Heart right ventricle (tissue), 16 donors: Measurements from ENCODE around the gene GPHA2. TPM values are rescaled to one million over a fixed set of nuclear protein-coding genes. Genes with fewer than 3 reads are reported as not detected.

Experiments
- ATAC-seq, 8 donors: fragments of 200-7000 bp; cut with Tn5 transposase; one replicate each; pipeline ENCODE4 v1.9.1; 2020; ENCODE audit warnings: mild to moderate bottlenecking in 8 of 8, moderate library complexity in 8 of 8, moderate number of reproducible peaks in 1 of 8
- DNase-seq, 2 donors: peaks; one replicate each; pipeline ENCODE4 v3.0.0-alpha.2; 2020
- H3K27ac ChIP-seq, 10 donors: fragments of 200-600 bp; sonication (generic) in 2 of 10; one replicate each; pipeline versions ENCODE4 v1.5.0 to v1.8.0; 2020 to 2022; ENCODE audit warnings: mild to moderate bottlenecking in 3 of 10
- H3K27me3 ChIP-seq, 7 donors: fragments of 200-600 bp; one replicate each; pipeline ENCODE4 v1.8.0; 2021 to 2022; ENCODE audit warnings: mild to moderate bottlenecking in 2 of 7
- H3K36me3 ChIP-seq, 9 donors: fragments of 200-600 bp; sonication (generic) in 1 of 9; one replicate each; pipeline versions ENCODE4 v1.5.0 to v1.8.0; 2020 to 2022; ENCODE audit warnings: mild to moderate bottlenecking in 2 of 9
- H3K4me1 ChIP-seq, 9 donors: fragments of 200-600 bp; sonication (generic) in 1 of 9; one replicate each; pipeline versions ENCODE4 v1.5.0 to v1.8.0; 2020 to 2022; ENCODE audit warnings: mild to moderate bottlenecking in 4 of 9
- H3K4me3 ChIP-seq, 10 donors: fragments of 200-600 bp; sonication (generic) in 2 of 10; one replicate each; pipeline versions ENCODE4 v1.5.0 to v1.8.0; 2020 to 2022; ENCODE audit warnings: mild to moderate bottlenecking in 7 of 10, moderate library complexity in 2 of 10
- H3K9me3 ChIP-seq, 11 donors: fragments of 200-600 bp in 10 of 11; sonication (generic) in 2 of 11; one replicate each; pipeline versions ENCODE4 v1.5.0 to v1.8.0; 2013 to 2022; ENCODE audit warnings: mild to moderate bottlenecking in 2 of 11, control low read depth in 1 of 11, moderate library complexity in 1 of 11
- CTCF ChIP-seq, 9 donors: fragments of 200-600 bp; sonication (generic) in 2 of 9; IDR thresholded peaks; one replicate each; pipeline versions ENCODE4 v1.5.0 to v1.8.0; 2021 to 2022; ENCODE audit warnings: antibody characterized with exemption in 9 of 9, mild to moderate bottlenecking in 5 of 9, moderate library complexity in 1 of 9
- WGBS, 2 donors: extraction: QIAGEN DNeasy Blood & Tissue Kit; methylation state at CpG; one replicate each; pipeline ENCODE4 v1.1.7; 2013; ENCODE audit warnings: inconsistent platforms in 1 of 2; 5-methylcytosine and 5-hydroxymethylcytosine counted together
- intact Hi-C, 10 donors: fragments of 100-400 bp; cut with DNase I; formaldehyde crosslinking; loops; one replicate each; pipeline versions ENCODE4 v1.11.1 to v1.14.2; 2022
- polyA plus RNA-seq, 2 donors: library from polyadenylated mRNA; stranded (reverse); fragments of 200-250 nt; gene quantifications; one replicate each; pipeline ENCODE4 v1.2.3, GENCODE V29; 2013
- total RNA-seq, 10 donors: library from RNA; stranded (reverse); fragmentation: NEBNext Ultra II Directional in 3 of 10; extraction: Animal tissue kit (Norgen Biotek cat#: 25700) in 3 of 10; gene quantifications; one replicate each; pipeline versions ENCODE4 v1.2.1 to v1.2.4, GENCODE V29; 2021 to 2023
- donor health status: Arrhythmogenic right ventricular cardiomyopathy.
- donor health status: ischemic (EF 13 %, LVEDD 7.1; RV severe dilation, severe dysfunction).
- donor health status: healthy with polysubstance abuse.
- donor health status: DM: no; HTN: yes; CAD: no.
- donor health status: DM: no; HTN: no; CAD: no.
- donor health status: ischemic (EF 25% LVEDD 6.9; RV normal size, moderate dysfunction).
- donor health status: ischemic (EF 25% LVEDD 5.7; RV mildly dilated, moderate dysfunction).
- donor health status: healthy.
- donor health status: DM: yes; HTN: yes; CAD: no.
- donor health status: Ischemic cardiomyopathy.
- donor health status: ischemic (EF 35%, LVEDD 5.7; RV mildly dilated, moderate dysfunction).
- donor health status: nonischemic (EF 11% LVEDD 7.7; RV severe dilation, severe dysfunction).
- donor health status: DM: yes; HTN: yes; CAD: no.
- donor health status: PGD.
- donor health status: ischemic (EF 29% LVEDD 5.4; RV normal size, mild dysfunction).
- donor health status: nonischemic (EF 23%, LVEDD 6.1; RV moderate dilation, normal function).

Gene GPHA2
- total and polyA plus RNA-seq, 12 donors = not detected

GRCh38 chr11:64930340-64930739 lies 5.4 kb downstream of the GPHA2 start:
- Histone ChIP-seq H3K9me3 (no peaks in the 10 kb centered on the region), H3K36me3 (peaks cover 0 to 89% (median 49%) of the 10 kb centered on the region in 9 donors), H3K27ac (no peak overlapping the region), H3K4me1 (peaks cover 5 to 17% (median 13%) of the 10 kb centered on the region in 9 donors), H3K4me3 (no peak overlapping the region), H3K27me3 (no peaks in the 10 kb centered on the region)
- intact Hi-C loops = no loop called here
- DNase-seq (no peak), ATAC-seq (no peak)
- WGBS, 2 donors = 94 to 96% methylated on average over 6 of the region's 6 CpGs
- TF ChIP-seq CTCF (IDR thresholded peaks at IDR 0.05) = no peak

- no peak for ATAC-seq
- intact Hi-C loops = loop anchor here in 6 of 10 donors (5.0 to 10.0 kb wide), 5 partner anchors 48 to 155 kb away; partner anchors contain the start of genes BATF2 (in 4 of the 6), ARL2 (in 1 of the 6), CDCA5 (in 1 of the 6) and ZFPL1 (in 1 of the 6)
Measured at GRCh38 chr11:64929625-64930024, 6.1 kb downstream of the GPHA2 start.

GRCh38 chr11:64928957-64929356 lies 6.7 kb downstream of the GPHA2 start:
- intact Hi-C loops = loop anchor here in 6 of 10 donors (5.0 to 10.0 kb wide), 5 partner anchors 48 to 156 kb away; partner anchors contain the start of genes BATF2 (in 4 of the 6), ARL2 (in 1 of the 6), CDCA5 (in 1 of the 6) and ZFPL1 (in 1 of the 6)

More at GRCh38 chr11:64929625-64930024, 6.1 kb downstream of the GPHA2 start:
- Histone ChIP-seq H3K36me3 (peaks cover 0 to 83% (median 43%) of the 10 kb centered on the region in 9 donors), H3K27me3 (no peaks in the 10 kb centered on the region), H3K27ac (no peak overlapping the region), H3K4me3 (no peak overlapping the region), H3K9me3 (no peaks in the 10 kb centered on the region), H3K4me1 (peaks cover 6 to 22% (median 15%) of the 10 kb centered on the region in 9 donors)
- TF ChIP-seq CTCF (IDR thresholded peaks at IDR 0.05) = no peak
- no peak for DNase-seq
- WGBS, 2 donors = 91 to 95% methylated on average over 7 of the region's 7 CpGs

GRCh38 chr11:64926689-64927088 lies 9.0 kb downstream of the GPHA2 start:
- intact Hi-C loops = loop anchor here in 6 of 10 donors (5.0 to 10.0 kb wide), 5 partner anchors 51 to 158 kb away; partner anchors contain the start of genes BATF2 (in 4 of the 6), ARL2 (in 1 of the 6), CDCA5 (in 1 of the 6) and ZFPL1 (in 1 of the 6)
- DNase-seq (no peak), ATAC-seq (no peak)
- Histone ChIP-seq H3K27ac (no peak overlapping the region), H3K9me3 (no peaks in the 10 kb centered on the region), H3K27me3 (no peaks in the 10 kb centered on the region), H3K4me1 (peaks cover 10 to 34% (median 21%) of the 10 kb centered on the region in 9 donors), H3K36me3 (peaks cover 0 to 54% (median 27%) of the 10 kb centered on the region in 9 donors), H3K4me3 (no peak overlapping the region)
- WGBS, 2 donors = 76 to 79% methylated on average over 22 of the region's 22 CpGs
- no peak for TF ChIP-seq CTCF (IDR thresholded peaks at IDR 0.05)

More at GRCh38 chr11:64928957-64929356, 6.7 kb downstream of the GPHA2 start:
- Histone ChIP-seq H3K4me3 (no peak overlapping the region), H3K9me3 (no peaks in the 10 kb centered on the region), H3K27me3 (no peaks in the 10 kb centered on the region), H3K4me1 (peaks cover 6 to 24% (median 15%) of the 10 kb centered on the region in 9 donors), H3K36me3 (peaks cover 0 to 77% (median 43%) of the 10 kb centered on the region in 9 donors), H3K27ac (no peak overlapping the region)
- 98 to 99% methylated on average over 2 of the region's 2 CpGs for WGBS, 2 donors
- no peak for ATAC-seq
- no peak for DNase-seq
- no peak for TF ChIP-seq CTCF (IDR thresholded peaks at IDR 0.05)
